DMS53 treated with DMSO at 0.1 percent for 48 hours (cell line): Measurements from ENCODE around the gene SETD1B.
"Not testable (repeated sequence)": the region's sequence is repeated elsewhere in the genome, so short reads cannot be mapped to it uniquely, and the experiment has no call there.

Experiments
- DNase-seq: peaks from one replicate; lab custom pipeline; 2025; ENCODE audit not compliant: unreplicated experiment; lab: John Stamatoyannopoulos, UW

Gene SETD1B

GRCh38 chr12:121852392-121852791 lies 48.6 kb downstream of the SETD1B start:
- DNase-seq, result not testable (repeated sequence)

GRCh38 chr12:121857322-121858246 lies 53.8 kb downstream of the SETD1B start:
- no peak for DNase-seq

- DNase-seq, result no peak
These were observed 54.5 kb downstream of the SETD1B start for GRCh38 chr12:121858318-121858661.

- no peak for DNase-seq
These were observed 55.1 kb downstream of the SETD1B start, which contains the start of gene HPD for GRCh38 chr12:121858662-121859572. Gene HPD, minus strand, starts transcription at chr12:121858859. Its CDS starts 36 bp downstream, at chr12:121858823.

- DNase-seq, result peak; percentile 10
These were observed 56.4 kb downstream of the SETD1B start for GRCh38 chr12:121860257-121860656.

- not testable (repeated sequence) for DNase-seq
These were observed 56.9 kb downstream of the SETD1B start for GRCh38 chr12:121860699-121861098.

- no peak for DNase-seq
These were observed 57.9 kb downstream of the SETD1B start for GRCh38 chr12:121861636-121862254.

GRCh38 chr12:121866331-121866730 lies 62.5 kb downstream of the SETD1B start:
- DNase-seq, result no peak

GRCh38 chr12:121869229-121869628 lies 65.4 kb downstream of the SETD1B start:
- not testable (repeated sequence) for DNase-seq

- no peak for DNase-seq
These were observed 67.7 kb downstream of the SETD1B start for GRCh38 chr12:121871467-121871866.

GRCh38 chr12:121872546-121873215 lies 68.9 kb downstream of the SETD1B start:
- DNase-seq, result no peak

GRCh38 chr12:121873216-121873569 lies 69.4 kb downstream of the SETD1B start:
- DNase-seq, result no peak

GRCh38 chr12:121874071-121874470 lies 70.3 kb downstream of the SETD1B start:
- no peak for DNase-seq

GRCh38 chr12:121875582-121875981 lies 71.8 kb downstream of the SETD1B start:
- DNase-seq, result no peak

GRCh38 chr12:121876080-121876447 lies 72.3 kb downstream of the SETD1B start:
- DNase-seq, result not testable (repeated sequence)
